Right atrium auricular region (tissue), 2 donors: ENCODE data around the gene DICER1. TPM values are rescaled to one million over a fixed set of nuclear protein-coding genes. Genes with fewer than 3 reads are reported as not detected.

Experiments
- DNase-seq: peaks from one replicate; pipeline ENCODE4 v3.0.0-alpha.2; 2019; ENCODE audit warnings: low spot score
- H3K27ac ChIP-seq, 2 donors: fragments of 200-600 bp; sonication (generic); 1 replicate in 1 of 2; 2 replicates in 1 of 2; pipeline ENCODE4 v1.5.1; 2016 to 2019
- H3K27me3 ChIP-seq, 2 donors: fragments of 200-600 bp; sonication (generic); one replicate each; pipeline versions ENCODE4 v1.5.1 to v1.6.0; 2017 to 2019
- H3K36me3 ChIP-seq: fragments of 200-600 bp; sonication (generic); one replicate; pipeline ENCODE4 v1.5.1; 2016
- H3K4me1 ChIP-seq, 2 donors: fragments of 200-600 bp; sonication (generic); one replicate each; pipeline versions ENCODE4 v1.5.1 to v1.6.0; 2017 to 2019
- H3K4me3 ChIP-seq, 2 donors: fragments of 200-600 bp; sonication (generic); 1 replicate in 1 of 2; 2 replicates in 1 of 2; pipeline ENCODE4 v1.5.1; 2017 to 2019; ENCODE audit warnings: mild to moderate bottlenecking in 1 of 2, moderate library complexity in 1 of 2
- H3K9me3 ChIP-seq, 2 donors: fragments of 200-600 bp; sonication (generic); one replicate each; pipeline ENCODE4 v1.5.1; 2019
- CTCF ChIP-seq, 2 donors: fragments of 200-600 bp; sonication (generic); IDR thresholded peaks; one replicate each; pipeline ENCODE4 v1.5.1; 2019; ENCODE audit warnings: antibody characterized with exemption in 2 of 2
- total RNA-seq, 2 donors: library from RNA; depleted of rRNA; stranded (reverse); fragments of >200 nt; gene quantifications; one replicate each; pipeline ENCODE4 v1.1.0, GENCODE V29; 2016

DICER1 gene
- total RNA-seq, 2 donors from 2014 or later, result 15.9 to 23.0 TPM

GRCh38 chr14:95072310-95072905 is 84.9 kb downstream of the DICER1 start:
- Histone ChIP-seq H3K27ac (no peak overlapping the region), H3K27me3 (no peaks in the 10 kb centered on the region), H3K36me3 (no peaks in the 10 kb centered on the region), H3K9me3 (no peaks in the 10 kb centered on the region), H3K4me3 (no peak overlapping the region), H3K4me1 (no peaks in the 10 kb centered on the region)
- no peak for TF ChIP-seq CTCF (IDR thresholded peaks at IDR 0.05)
- no peak for DNase-seq

GRCh38 chr14:95071649-95072280 is 85.6 kb downstream of the DICER1 start:
- Histone ChIP-seq H3K4me3 (no peak overlapping the region), H3K27me3 (no peaks in the 10 kb centered on the region)

GRCh38 chr14:95070748-95071435 is 86.4 kb downstream of the DICER1 start:
- no peak overlapping the region for H3K4me3 ChIP-seq
- no peaks in the 10 kb centered on the region for H3K36me3 ChIP-seq
- no peaks in the 10 kb centered on the region for H3K4me1 ChIP-seq
- TF ChIP-seq CTCF (IDR thresholded peaks at IDR 0.05), result no peak
- DNase-seq, result no peak
- H3K9me3 ChIP-seq, result no peaks in the 10 kb centered on the region
- no peak overlapping the region for H3K27ac ChIP-seq
- no peaks in the 10 kb centered on the region for H3K27me3 ChIP-seq

More at GRCh38 chr14:95071649-95072280, 85.6 kb downstream of the DICER1 start:
- no peaks in the 10 kb centered on the region for H3K4me1 ChIP-seq
- no peaks in the 10 kb centered on the region for H3K36me3 ChIP-seq
- H3K9me3 ChIP-seq, result no peaks in the 10 kb centered on the region
- DNase-seq, result no peak
- H3K27ac ChIP-seq, result no peak overlapping the region
- TF ChIP-seq CTCF (IDR thresholded peaks at IDR 0.05), result no peak

DNA sequence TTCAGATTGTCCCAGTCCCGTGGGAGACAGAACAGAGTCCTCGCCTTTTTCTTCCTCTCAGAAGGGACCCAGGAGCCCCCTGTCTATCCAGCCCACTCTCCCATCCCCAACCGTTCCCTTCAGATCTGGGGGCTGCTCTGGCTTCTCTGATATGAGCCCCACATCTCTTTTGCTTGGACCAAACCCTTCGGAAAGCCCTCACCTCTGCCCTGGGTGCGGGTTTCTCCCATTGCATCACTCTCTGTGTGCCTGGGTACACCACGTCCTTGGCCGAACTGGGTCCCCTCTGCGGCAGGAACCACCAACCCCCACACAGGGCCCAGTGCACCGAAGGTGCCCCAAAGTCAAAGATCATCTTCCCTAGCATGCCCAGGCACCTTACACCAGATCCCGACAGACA is 87.8 kb downstream of the DICER1 start:
- Histone ChIP-seq H3K4me1 (no peaks in the 10 kb centered on the region), H3K4me3 (no peak overlapping the region), H3K36me3 (no peaks in the 10 kb centered on the region), H3K27ac (no peak overlapping the region), H3K27me3 (no peaks in the 10 kb centered on the region), H3K9me3 (no peaks in the 10 kb centered on the region)
- DNase-seq, result no peak
- no peak for TF ChIP-seq CTCF (IDR thresholded peaks at IDR 0.05)

DNA sequence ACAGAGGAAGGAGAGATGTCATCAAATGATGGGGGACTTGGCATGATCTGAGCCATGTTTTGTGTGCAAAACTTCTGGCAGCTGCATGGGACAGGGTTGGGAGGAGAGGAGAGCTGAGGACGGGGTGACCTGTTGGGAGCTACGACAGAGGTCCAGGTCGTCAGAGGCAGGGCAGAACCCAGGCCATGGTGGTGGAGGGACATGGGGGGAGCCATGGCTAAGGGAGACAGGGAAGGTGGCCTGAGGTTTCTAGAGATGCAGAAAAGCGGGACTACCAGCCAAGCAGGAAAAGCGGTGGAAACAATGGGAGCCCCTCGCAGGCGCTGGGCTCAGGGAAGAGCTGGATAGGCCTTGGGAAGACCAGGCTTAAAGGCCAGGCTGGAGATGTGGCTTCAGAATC is 88.3 kb downstream of the DICER1 start:
- Histone ChIP-seq H3K9me3 (no peaks in the 10 kb centered on the region), H3K4me1 (no peaks in the 10 kb centered on the region), H3K36me3 (no peaks in the 10 kb centered on the region), H3K4me3 (no peak overlapping the region), H3K27ac (no peak overlapping the region), H3K27me3 (no peaks in the 10 kb centered on the region)
- TF ChIP-seq CTCF (IDR thresholded peaks at IDR 0.05), result no peak
- no peak for DNase-seq
